K562 (cell line): ENCODE measurements around the gene ECM1. TPM values are rescaled to one million over a fixed set of nuclear protein-coding genes. Genes with fewer than 3 reads are reported as not detected.

Source experiments
- CREB3 ChIP-seq: fragments of 450-650 bp; conservative IDR thresholded peaks from 2 replicates; pipeline ENCODE4 v1.6.1; 2016; ENCODE audit warnings: missing genetic modification characterization, low read depth, mild to moderate bottlenecking, missing compliant biosample characterization, moderate library complexity
- DNMT1 ChIP-seq: fragments of 450-650 bp; IDR thresholded peaks from 2 replicates; pipeline ENCODE4 v1.6.1; 2016; ENCODE audit warnings: antibody characterized with exemption, mild to moderate bottlenecking
- FOS ChIP-seq: IDR thresholded peaks from 3 replicates; pipeline ENCODE4 v1.6.1; 2011; ENCODE audit not compliant: insufficient read length; ENCODE audit errors: extremely low read depth
- HMG20A ChIP-seq: fragments of 450-650 bp; formaldehyde crosslinking; conservative IDR thresholded peaks from 2 replicates; pipeline ENCODE4 v1.4.0; 2020; ENCODE audit warnings: mild to moderate bottlenecking, mixed read lengths
- HSF4 ChIP-seq: fragments of 250-450 bp; sonication (Bioruptor Pico); IDR thresholded peaks from 2 replicates; pipeline ENCODE4 v2.1.2; 2022; ENCODE audit warnings: mild to moderate bottlenecking, moderate library complexity, borderline replicate concordance
- KDM4B ChIP-seq, 2 experiments: fragments of 450-650 bp in 1 of 2; sonication (generic) in 1 of 2; IDR thresholded peaks; 2 replicates each; pipeline ENCODE4 v1.6.1; 2016 to 2017; ENCODE audit warnings: borderline replicate concordance in 2 of 2, antibody characterized with exemption in 1 of 2, low read depth in 1 of 2, mild to moderate bottlenecking in 1 of 2
- NFATC3 ChIP-seq: fragments of 450-650 bp; IDR thresholded peaks from 2 replicates; pipeline ENCODE4 v1.6.1; 2017; ENCODE audit warnings: mild to moderate bottlenecking
- NFYB ChIP-seq: IDR thresholded peaks from 2 replicates; pipeline ENCODE4 v1.6.1; 2011; ENCODE audit warnings: mild to moderate bottlenecking, moderate library complexity; ENCODE audit not compliant: insufficient read length; ENCODE audit errors: extremely low read depth
- NONO ChIP-seq, 2 experiments: fragments of 200-400 bp in 1 of 2; fragments of 450-650 bp in 1 of 2; formaldehyde crosslinking in 1 of 2; IDR thresholded peaks; 2 replicates each; pipeline ENCODE4 v1.6.1; 2017; ENCODE audit warnings: low read depth in 2 of 2, mild to moderate bottlenecking in 2 of 2, moderate library complexity in 2 of 2, low read length in 1 of 2
- NR1H2 ChIP-seq: sonication (generic); formaldehyde crosslinking; IDR thresholded peaks from 2 replicates; pipeline ENCODE4 v1.4.0; 2020; ENCODE audit warnings: mild to moderate bottlenecking, missing genetic modification reagents
- POLR2H ChIP-seq: IDR thresholded peaks from 2 replicates; pipeline ENCODE4 v1.6.1; 2016; ENCODE audit warnings: missing genetic modification characterization, low read depth, mild to moderate bottlenecking, control low read depth, missing compliant biosample characterization, moderate library complexity
- PRMT5 ChIP-seq: sonication (generic); formaldehyde crosslinking; IDR thresholded peaks from 2 replicates; pipeline ENCODE4 v1.5.0; 2020; ENCODE audit warnings: missing genetic modification reagents
- PRPF4 ChIP-seq: fragments of 200-400 bp; formaldehyde crosslinking; IDR thresholded peaks from one replicate; pipeline ENCODE4 v1.6.1; 2017; ENCODE audit warnings: low read length, low read depth, mild to moderate bottlenecking; ENCODE audit not compliant: insufficient read depth, poor library complexity, severe bottlenecking
- RBM14 ChIP-seq: fragments of 200-400 bp; formaldehyde crosslinking; IDR thresholded peaks from 2 replicates; pipeline ENCODE4 v1.6.1; 2018; ENCODE audit warnings: low read depth, mild to moderate bottlenecking, low read length, moderate library complexity, borderline replicate concordance; ENCODE audit not compliant: insufficient read depth
- RBM17 ChIP-seq: fragments of 200-400 bp; formaldehyde crosslinking; IDR thresholded peaks from 2 replicates; pipeline ENCODE4 v1.6.1; 2017; ENCODE audit warnings: low read depth, mild to moderate bottlenecking, low read length, borderline replicate concordance
- SMAD1 ChIP-seq: fragments of 150-350 bp; IDR thresholded peaks from 2 replicates; pipeline ENCODE4 v1.6.1; 2014; ENCODE audit warnings: low read length, low read depth; ENCODE audit not compliant: partially characterized antibody
- TARDBP ChIP-seq: fragments of 450-650 bp; IDR thresholded peaks from 2 replicates; pipeline ENCODE4 v1.6.1; 2016
- ZNF277 ChIP-seq: fragments of 250-450 bp; sonication (Bioruptor Pico); IDR thresholded peaks from 2 replicates; pipeline ENCODE4 v1.8.0; 2022; ENCODE audit warnings: inconsistent platforms, mild to moderate bottlenecking, moderate library complexity, borderline replicate concordance
- ZNF354B ChIP-seq: fragments of 250-450 bp; sonication (Bioruptor Pico); IDR thresholded peaks from 2 replicates; pipeline ENCODE4 v1.4.0; 2020
- ZNF639 ChIP-seq, 2 experiments: fragments of 200-800 bp in 1 of 2; sonication (Bioruptor generic) in 1 of 2; sonication (generic) in 1 of 2; formaldehyde crosslinking in 1 of 2; IDR thresholded peaks in 1 of 2; conservative IDR thresholded peaks in 1 of 2; 2 replicates each; pipeline versions ENCODE4 v1.5.0 to v1.6.1; 2016 to 2020; ENCODE audit warnings: missing compliant biosample characterization in 1 of 2, missing genetic modification characterization in 1 of 2, missing genetic modification reagents in 1 of 2
- polyA plus RNA-seq, 8 experiments: library from polyadenylated mRNA; depleted of rRNA in 4 of 8; stranded (reverse) in 5 of 8; unstranded in 3 of 8; fragments of >200 nt; fragmentation: Nextera tagmentation in 2 of 8; fragmentation: Illumina TruSeq in 1 of 8; extraction: Ambion mirVana in 2 of 8; extraction: Trizol in 1 of 8; gene quantifications; 2 replicates each; pipeline versions ENCODE4 v1.2.1 to v1.2.3, GENCODE V29; 2011 to 2014; ENCODE audit warnings: inconsistent platforms in 1 of 8, missing spikeins in 1 of 8
- total RNA-seq, 7 experiments: library from RNA; depleted of rRNA in 6 of 7; stranded (reverse); fragments of >200 nt in 6 of 7; fragmentation: Illumina TruSeq in 2 of 7; extraction: Trizol in 2 of 7; gene quantifications; 2 replicates each; pipeline versions ENCODE4 v1.2.1 to v1.2.3, GENCODE V29; 2011 to 2021; ENCODE audit warnings: low replicate concordance in 1 of 7
- TF ChIP-seq, protein P1 (sequence below): sonication (generic); formaldehyde crosslinking; IDR thresholded peaks from 2 replicates; pipeline ENCODE4 v1.8.0; 2023; ENCODE audit warnings: mild to moderate bottlenecking, missing genetic modification reagents
- TF ChIP-seq, protein P2 (sequence below): sonication (generic); formaldehyde crosslinking; IDR thresholded peaks from 2 replicates; pipeline ENCODE4 v1.9.0; 2022; ENCODE audit warnings: mild to moderate bottlenecking, missing genetic modification reagents

The ECM1 gene
- total and polyA plus RNA-seq, 9 of the 15 experiments (the other 6 are each of a cell fraction or from before 2014, with no cell fraction given) = 6.6 to 52.2 (median 12.8) TPM

GRCh38 chr1:150515328-150516049, 7.6 kb downstream of the ECM1 start, which contains the start of gene FALEC (continued):
- TF ChIP-seq SMAD1 (no peak), FOS (peak; percentile 65), KDM4B (IDR thresholded peaks at IDR 0.05; ENCODE audit: borderline replicate concordance in 2 of 2, low read depth in 1 of 2) (no peak), NR1H2 (no peak), HSF4 (CRISPR knock-in tag) (no peak), ZNF354B (CRISPR knock-in tag) (no peak), CREB3 (tag) (no peak), NONO (IDR thresholded peaks at IDR 0.05; ENCODE audit: low read depth in 2 of 2, low read length in 1 of 2) (no peak), ZNF277 (CRISPR knock-in tag) (no peak), TARDBP (0 out of 2 replicates have a peak, but pooled peaks have one; percentile 30), ZNF639 (CRISPR knock-in tag; conservative IDR thresholded peaks at IDR 0.05 in 1 of 2, IDR thresholded peaks at IDR 0.05 in 1 of 2) (no peak), DNMT1 (no peak), PRMT5 (no peak), RBM17 (no peak), NFATC3 (no peak), NFYB (peak; percentile 91), POLR2H (peak; percentile 39; the same call in 1 of the 2 replicates), PRPF4 (no peak), HMG20A (CRISPR knock-in tag) (no peak), RBM14 (no peak)
- TF ChIP-seq, protein P1, sequence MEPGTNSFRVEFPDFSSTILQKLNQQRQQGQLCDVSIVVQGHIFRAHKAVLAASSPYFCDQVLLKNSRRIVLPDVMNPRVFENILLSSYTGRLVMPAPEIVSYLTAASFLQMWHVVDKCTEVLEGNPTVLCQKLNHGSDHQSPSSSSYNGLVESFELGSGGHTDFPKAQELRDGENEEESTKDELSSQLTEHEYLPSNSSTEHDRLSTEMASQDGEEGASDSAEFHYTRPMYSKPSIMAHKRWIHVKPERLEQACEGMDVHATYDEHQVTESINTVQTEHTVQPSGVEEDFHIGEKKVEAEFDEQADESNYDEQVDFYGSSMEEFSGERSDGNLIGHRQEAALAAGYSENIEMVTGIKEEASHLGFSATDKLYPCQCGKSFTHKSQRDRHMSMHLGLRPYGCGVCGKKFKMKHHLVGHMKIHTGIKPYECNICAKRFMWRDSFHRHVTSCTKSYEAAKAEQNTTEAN (CRISPR knock-in tag) = no peak; the same call in 1 of the 2 replicates
- TF ChIP-seq, protein P2, sequence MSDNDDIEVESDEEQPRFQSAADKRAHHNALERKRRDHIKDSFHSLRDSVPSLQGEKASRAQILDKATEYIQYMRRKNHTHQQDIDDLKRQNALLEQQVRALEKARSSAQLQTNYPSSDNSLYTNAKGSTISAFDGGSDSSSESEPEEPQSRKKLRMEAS (CRISPR knock-in tag) = peak; percentile 84
